HG02840 (cell line): Measurements from ENCODE around the gene ZNF398.
"Not testable (repeated sequence)": the region's sequence is repeated elsewhere in the genome, so short reads cannot be mapped to it uniquely, and the experiment has no call there.

ENCODE experiments used
- ATAC-seq: cut with Tn5 transposase; IDR thresholded peaks from one replicate; pipeline ENCODE4 v1.9.1; 2021; ENCODE audit warnings: mild to moderate bottlenecking, moderate library complexity, moderate number of reproducible peaks; ENCODE audit not compliant: unreplicated experiment, low FRiP score

Gene ZNF398

DNA sequence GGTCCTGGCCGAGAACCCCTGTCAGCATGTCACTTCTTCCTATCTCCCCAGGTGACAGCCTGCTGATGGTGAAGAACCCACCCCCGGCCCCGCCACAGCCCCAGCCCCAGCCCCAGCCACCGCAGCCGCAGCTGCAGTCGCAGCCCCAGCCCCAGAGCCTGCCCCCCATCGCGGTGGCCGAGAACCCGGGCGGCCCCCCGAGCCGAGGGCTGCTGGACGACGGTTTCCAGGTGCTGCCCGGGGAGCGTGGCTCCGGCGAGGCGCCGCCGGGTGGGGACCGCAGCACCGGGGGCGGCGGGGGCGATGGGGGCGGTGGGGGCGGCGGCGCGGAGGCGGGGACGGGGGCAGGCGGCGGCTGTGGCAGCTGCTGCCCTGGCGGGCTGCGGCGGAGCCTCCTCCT lies 76.5 kb downstream of the ZNF398 start:
- ATAC-seq, result no peak

DNA sequence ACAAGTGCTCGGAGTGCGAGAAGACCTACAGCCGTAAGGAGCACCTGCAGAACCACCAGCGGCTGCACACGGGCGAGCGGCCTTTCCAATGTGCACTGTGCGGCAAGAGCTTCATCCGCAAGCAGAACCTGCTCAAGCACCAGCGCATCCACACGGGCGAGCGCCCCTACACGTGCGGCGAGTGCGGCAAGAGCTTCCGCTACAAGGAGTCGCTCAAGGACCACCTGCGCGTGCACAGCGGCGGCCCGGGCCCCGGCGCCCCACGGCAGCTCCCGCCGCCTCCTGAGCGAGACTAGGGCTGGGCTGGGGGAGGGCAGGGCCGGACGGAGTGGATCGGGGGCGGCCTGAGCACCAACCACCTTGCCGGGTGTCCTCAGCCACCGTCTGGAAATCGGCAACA lies 77.1 kb downstream of the ZNF398 start:
- no peak for ATAC-seq

DNA sequence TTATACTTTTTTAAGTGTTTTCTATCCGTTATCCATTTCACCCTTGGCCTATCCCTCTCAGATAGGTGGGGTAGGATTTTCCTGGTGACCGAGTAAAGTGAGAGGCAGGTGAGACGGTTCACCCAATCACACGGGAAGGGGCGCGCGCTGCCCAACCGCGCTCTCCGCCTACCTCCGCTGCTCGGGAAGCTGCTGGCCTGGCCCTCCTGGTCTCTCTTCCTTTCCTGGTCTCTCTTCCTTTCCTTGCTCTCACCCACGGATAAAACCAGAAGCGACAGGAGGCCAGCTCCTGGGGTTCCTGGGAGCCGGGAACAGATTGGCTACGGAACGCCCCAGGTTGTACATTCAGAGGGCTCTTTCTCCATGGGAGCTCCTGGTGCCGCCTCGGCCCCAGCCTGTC lies 77.9 kb downstream of the ZNF398 start:
- no peak for ATAC-seq

DNA sequence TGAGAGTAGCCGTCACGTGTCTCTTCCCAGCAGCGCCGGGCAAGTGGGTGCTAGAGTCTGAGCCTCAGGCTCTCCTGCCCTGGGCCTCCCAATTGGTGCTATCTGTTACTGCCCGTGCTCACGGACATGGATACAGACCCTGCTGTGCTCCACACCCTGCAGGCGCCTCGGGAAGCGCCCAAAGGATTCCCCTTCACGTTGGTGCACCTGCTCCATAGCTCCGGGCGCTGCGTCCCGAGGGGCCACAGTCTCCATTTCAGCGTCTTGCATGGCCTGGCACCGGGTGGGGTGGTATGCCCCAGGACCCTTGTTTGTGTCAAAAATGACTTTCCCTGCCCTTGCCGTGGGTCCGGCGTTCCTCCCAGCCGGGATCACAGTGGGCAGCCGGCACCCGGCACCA lies 78.4 kb downstream of the ZNF398 start:
- ATAC-seq, result no peak

DNA sequence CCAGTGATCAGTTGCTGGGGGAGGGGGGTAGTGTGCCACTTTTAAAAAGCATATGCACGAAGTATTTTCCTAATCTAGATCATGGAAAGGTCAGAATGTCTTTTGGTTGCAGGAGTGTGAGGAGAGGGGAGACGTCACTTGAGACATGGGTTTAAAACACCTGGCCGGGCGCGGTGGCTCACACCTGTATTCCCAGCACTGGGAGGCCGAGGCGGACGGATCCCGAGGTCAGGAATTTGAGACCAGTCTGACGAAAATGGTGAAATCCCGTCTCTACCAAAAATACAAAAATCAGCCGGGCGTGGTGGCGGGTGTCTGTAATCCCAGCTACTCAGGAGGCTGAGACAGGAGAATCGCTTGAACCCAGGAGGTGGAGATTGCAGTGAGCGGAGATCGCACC lies 79.1 kb downstream of the ZNF398 start:
- ATAC-seq, result not testable (repeated sequence)

DNA sequence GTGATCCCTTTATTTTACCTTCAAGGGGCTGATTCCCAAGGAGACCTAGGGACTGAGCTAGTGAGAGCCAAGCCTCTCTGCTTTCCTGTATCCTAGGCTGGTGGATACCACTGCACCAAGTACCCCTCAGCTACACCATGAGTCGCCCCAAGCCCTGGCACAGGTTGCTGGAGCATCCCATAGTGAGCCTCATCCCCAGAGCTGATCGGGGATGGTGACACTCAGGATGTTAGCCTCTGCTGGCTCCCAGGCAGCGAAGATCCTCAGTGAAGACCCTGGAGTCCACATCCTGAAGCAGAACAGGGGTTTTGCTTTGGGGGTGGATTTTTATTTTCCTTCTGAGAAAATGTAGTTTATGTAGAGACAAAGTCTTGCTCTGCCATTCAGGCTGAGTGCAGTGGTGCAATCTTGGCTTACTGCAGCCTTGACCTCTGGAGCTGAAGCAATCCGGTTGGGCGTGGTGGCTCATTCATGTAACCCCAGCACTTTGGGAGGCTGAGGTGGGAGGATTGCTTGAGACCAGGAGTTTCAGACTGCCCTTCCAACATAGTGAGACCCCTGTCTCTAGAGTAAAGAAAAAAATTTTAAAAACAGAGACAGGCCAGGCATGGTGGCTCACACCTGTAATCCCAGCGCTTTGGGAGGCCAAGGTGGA lies 79.7 kb downstream of the ZNF398 start:
- ATAC-seq, result no peak

DNA sequence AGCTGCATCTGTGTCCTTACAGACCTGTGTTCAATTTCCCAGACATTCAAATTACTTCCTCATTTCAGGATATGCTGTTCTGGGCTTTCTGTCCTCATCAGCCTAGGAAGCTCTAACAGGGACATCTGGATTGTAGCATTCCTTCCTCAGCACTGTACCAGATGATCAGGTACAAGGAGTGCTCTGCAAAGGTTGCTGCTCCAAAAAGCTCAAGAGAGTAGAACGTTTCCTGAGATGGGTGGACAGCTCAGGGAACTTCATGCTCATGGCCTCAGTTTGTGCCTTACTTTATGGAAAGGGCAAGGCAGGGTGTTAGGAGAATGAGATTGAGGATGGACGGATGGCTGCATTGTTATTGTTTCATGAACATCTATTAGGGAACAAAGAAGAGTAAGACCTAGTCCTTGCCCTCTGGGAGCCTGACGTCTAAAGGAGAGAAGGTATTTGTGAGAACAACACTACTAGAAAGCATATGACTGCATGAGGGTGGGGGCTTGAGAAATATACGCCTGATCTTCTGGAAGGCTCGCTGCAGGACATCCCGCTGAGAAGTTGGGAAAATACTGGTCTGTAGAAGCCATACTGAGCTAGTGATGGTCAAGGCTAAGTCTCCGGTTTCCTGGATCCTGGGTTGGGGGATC lies 81.7 kb downstream of the ZNF398 start:
- ATAC-seq, result no peak

DNA sequence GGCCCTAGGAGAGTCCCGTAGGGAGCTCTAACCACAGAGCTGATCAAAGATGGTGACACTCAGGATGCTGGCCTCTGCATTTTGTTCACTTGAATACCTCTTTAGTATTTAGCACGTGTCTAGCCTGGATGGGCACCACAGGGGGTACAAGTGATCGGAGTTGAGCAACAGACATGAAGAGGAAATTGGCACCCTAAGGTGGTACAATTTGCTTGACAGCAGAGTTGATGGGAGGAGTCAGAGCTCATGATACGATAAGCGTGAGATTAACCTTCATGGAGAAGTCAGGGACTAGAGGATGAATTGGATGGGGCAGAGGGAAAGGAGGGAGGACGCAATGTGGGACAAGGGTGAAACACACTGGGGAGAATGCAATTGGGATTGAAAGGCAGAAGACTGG lies 82.3 kb downstream of the ZNF398 start:
- no peak for ATAC-seq

DNA sequence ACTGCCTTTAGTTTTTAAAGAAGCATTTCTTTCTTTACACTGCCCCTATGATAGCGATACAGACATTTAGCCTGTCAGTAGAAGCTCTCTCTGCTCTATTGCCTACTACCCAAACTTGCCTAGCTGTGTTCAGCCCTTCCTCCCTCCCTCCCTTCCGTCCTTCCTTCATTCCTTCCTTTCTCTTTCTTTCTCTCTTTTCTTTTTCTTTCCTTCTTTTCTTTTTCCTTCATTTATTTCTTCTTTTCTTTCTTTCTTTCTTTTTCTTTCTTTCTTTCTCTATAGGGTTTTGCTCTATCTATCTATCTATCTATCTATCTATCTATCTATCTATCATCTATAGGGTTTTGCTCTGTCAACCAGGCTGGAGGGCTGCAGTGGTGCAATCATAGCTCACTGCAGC lies 85.1 kb downstream of the ZNF398 start:
- ATAC-seq, result no peak
